Ovary (tissue), 9 donors: Measurements from ENCODE around the gene GNAI2. TPM values are rescaled to one million over a fixed set of nuclear protein-coding genes. Genes with fewer than 3 reads are reported as not detected.

Experiments
- DNase-seq, 5 donors: peaks; one replicate each; pipeline ENCODE4 v3.0.0-alpha.2; 2019 to 2020
- H3K27ac ChIP-seq, 2 donors: fragments of 200-600 bp; one replicate each; pipeline versions ENCODE4 v1.5.1 to v1.8.0; 2019 to 2022
- H3K27me3 ChIP-seq: fragments of 200-600 bp; one replicate; pipeline ENCODE4 v1.8.0; 2022
- H3K36me3 ChIP-seq: fragments of 200-600 bp; sonication (generic); one replicate; pipeline ENCODE4 v1.5.1; 2019
- H3K4me1 ChIP-seq: one replicate; pipeline ENCODE4 v1.8.1; 2013; ENCODE audit warnings: mild to moderate bottlenecking, moderate library complexity; ENCODE audit not compliant: insufficient read depth
- H3K4me3 ChIP-seq: fragments of 200-600 bp; sonication (generic); one replicate; pipeline ENCODE4 v1.5.1; 2017
- H3K9me3 ChIP-seq, 2 donors: fragments of 200-600 bp in 1 of 2; sonication (generic) in 1 of 2; one replicate each; pipeline versions ENCODE4 v1.5.1 to v1.8.1; 2013 to 2019; ENCODE audit warnings: mild to moderate bottlenecking in 1 of 2, moderate library complexity in 1 of 2
- CTCF ChIP-seq, 3 donors: fragments of 450-650 bp in 2 of 3; fragments of 200-600 bp in 1 of 3; IDR thresholded peaks; one replicate each; pipeline versions ENCODE4 v1.5.1 to v1.8.0; 2016 to 2022; ENCODE audit warnings: antibody characterized with exemption in 3 of 3, mild to moderate bottlenecking in 1 of 3
- EP300 ChIP-seq: sonication (generic); formaldehyde crosslinking; IDR thresholded peaks from one replicate; pipeline ENCODE4 v1.6.1; 2017; ENCODE audit warnings: antibody characterized with exemption
- POLR2A ChIP-seq: fragments of 450-650 bp; IDR thresholded peaks from one replicate; pipeline ENCODE4 v1.6.1; 2017; ENCODE audit warnings: antibody characterized with exemption, mild to moderate bottlenecking, moderate library complexity
- WGBS, 3 donors: extraction: QIAGEN DNeasy Blood & Tissue Kit in 1 of 3; methylation state at CpG; one replicate each; pipeline versions ENCODE4 v1.1.5 to v1.1.7; 2013 to 2017; 5-methylcytosine and 5-hydroxymethylcytosine counted together
- intact Hi-C, 4 donors: fragments of 100-400 bp; cut with DNase I; formaldehyde crosslinking; loops; one replicate each; pipeline versions ENCODE4 v1.11.0 to v1.15.1; 2022 to 2023
- polyA plus RNA-seq, 2 donors: library from polyadenylated mRNA; stranded (reverse); fragments of 200-250 nt in 1 of 2; fragments of 350-450 nt in 1 of 2; fragmentation: Illumina TruSeq in 1 of 2; extraction: RNeasy Lipid Tissue Mini Kit (QIAGEN cat#74804) in 1 of 2; gene quantifications; one replicate each; pipeline ENCODE4 v1.2.3, GENCODE V29; 2013 to 2014
- total RNA-seq, 7 donors: library from RNA; depleted of rRNA in 2 of 7; stranded (reverse); fragments of >200 nt in 2 of 7; fragmentation: NEBNext Ultra II Directional in 3 of 7; extraction: Animal tissue kit (Norgen Biotek cat#: 25700) in 3 of 7; gene quantifications; one replicate each; pipeline versions ENCODE4 v1.1.0 to v1.2.4, GENCODE V29; 2016 to 2023
- donor health status: DM: no; HTN: no; CAD: no; lungs with moderate emphysema.
- donor health status: DM: no; HTN: no; CAD: no.
- donor health status: Bipolar disorder and iron deficiency.
- donor health status: DM: yes; HTN: yes; CAD: no.
- donor health status: DM: no; HTN: no; CAD: no.
- donor health status: DM: yes; HTN: yes; CAD: no.

The GNAI2 gene
- total and polyA plus RNA-seq, 9 donors, result 72.3 to 309 (median 212) TPM

- no peaks in the 10 kb centered on the region for H3K9me3 ChIP-seq
- no peak for TF ChIP-seq POLR2A
- TF ChIP-seq EP300, result no peak
- TF ChIP-seq CTCF (IDR thresholded peaks at IDR 0.05), result no peak
- H3K27ac ChIP-seq, result peak overlapping the region in 1 of 2 donors; percentile 99
- H3K4me3 ChIP-seq, result peak overlapping the region; percentile 24
- peaks cover 47% of the 10 kb centered on the region for H3K4me1 ChIP-seq
- H3K36me3 ChIP-seq, result no peaks in the 10 kb centered on the region
- no peak for DNase-seq
- intact Hi-C loops, result loop anchor here in 1 of 4 donors (10.0 kb wide), 1 partner anchor 57 kb away; the partner anchor contains the start of genes HYAL2 and TUSC2
- no peaks in the 10 kb centered on the region for H3K27me3 ChIP-seq
- WGBS, 3 donors, result 27 to 34% (median 34%) methylated on average over 3 of the region's 3 CpGs
Observed at GRCh38 chr3:50268276-50268675, 32.3 kb downstream of the GNAI2 start.

GRCh38 chr3:50268703-50269451, 32.9 kb downstream of the GNAI2 start, which contains the start of gene SEMA3B:
TSS of gene SEMA3B (plus strand) at chr3:50269147. CDS start at chr3:50269241, 94 bp downstream.
- peak within 1 kb of the TSS; percentile 83 to 99 for H3K27ac ChIP-seq
- DNase-seq, result peak; percentile 62 to 76 (median 74)
- H3K4me3 ChIP-seq, result peak within 1 kb of the TSS; percentile 42
- 6 to 18% (median 16%) methylated on average over 16 to 21 of the region's 21 CpGs for WGBS, 3 donors
- H3K4me1 ChIP-seq, result peaks cover 44% of the 10 kb centered on the region
- intact Hi-C loops, result loop anchor here in 1 of 4 donors (10.0 kb wide), 1 partner anchor 56 kb away; the partner anchor contains the start of genes HYAL2 and TUSC2
- H3K36me3 ChIP-seq, result no peaks in the 10 kb centered on the region
- no peaks in the 10 kb centered on the region for H3K9me3 ChIP-seq
- no peaks in the 10 kb centered on the region for H3K27me3 ChIP-seq
- no peak for TF ChIP-seq CTCF (IDR thresholded peaks at IDR 0.05)
- TF ChIP-seq EP300, result no peak
- no peak for TF ChIP-seq POLR2A

- H3K27me3 ChIP-seq, result no peaks in the 10 kb centered on the region
- H3K27ac ChIP-seq, result peak overlapping the region; percentile 83 to 99
- peak in 1 of 5 donors; percentile 29 for DNase-seq
- intact Hi-C loops, result loop anchor here in 1 of 4 donors (10.0 kb wide), 1 partner anchor 55 kb away; the partner anchor contains the start of genes HYAL2 and TUSC2
- 47 to 49% (median 48%) methylated on average over 4 of the region's 4 CpGs for WGBS, 3 donors
- H3K4me3 ChIP-seq, result peak overlapping the region; percentile 24
- no peaks in the 10 kb centered on the region for H3K36me3 ChIP-seq
- TF ChIP-seq CTCF (IDR thresholded peaks at IDR 0.05) (no peak), EP300 (no peak), POLR2A (no peak)
- H3K9me3 ChIP-seq, result no peaks in the 10 kb centered on the region
- H3K4me1 ChIP-seq, result peaks cover 44% of the 10 kb centered on the region
Observed at GRCh38 chr3:50269460-50269859, 33.5 kb downstream of the GNAI2 start.

- intact Hi-C loops, result loop anchor here (2.0 to 10.0 kb wide), 6 partner anchors 43 to 155 kb away; partner anchors contain the start of genes GNAT1 (in 4 of the 4), HYAL2 (in 1 of the 4) and TUSC2 (in 1 of the 4)
- Histone ChIP-seq H3K4me3 (peak overlapping the region; percentile 24), H3K27ac (peak overlapping the region; percentile 83 to 99), H3K27me3 (no peaks in the 10 kb centered on the region), H3K36me3 (no peaks in the 10 kb centered on the region), H3K4me1 (peaks cover 42% of the 10 kb centered on the region), H3K9me3 (no peaks in the 10 kb centered on the region)
- TF ChIP-seq CTCF (IDR thresholded peaks at IDR 0.05) (no peak), EP300 (no peak), POLR2A (no peak)
- DNase-seq, result peak in 3 of 5 donors; percentile 41 to 48 (median 41)
- WGBS, 3 donors, result 76 to 86% (median 79%) methylated on average over 8 of the region's 8 CpGs
Observed at GRCh38 chr3:50269977-50270413, 34.0 kb downstream of the GNAI2 start.
